Suprapubic skin (tissue), 4 donors: ENCODE data around the gene GPR45.

Experiments
- CTCF ChIP-seq, 2 donors: fragments of 200-600 bp in 1 of 2; fragments of 450-650 bp in 1 of 2; sonication (generic) in 1 of 2; IDR thresholded peaks; one replicate each; pipeline ENCODE4 v1.5.1; 2016 to 2019; ENCODE audit warnings: antibody characterized with exemption in 2 of 2, mild to moderate bottlenecking in 1 of 2, moderate library complexity in 1 of 2
- EP300 ChIP-seq: sonication (generic); formaldehyde crosslinking; IDR thresholded peaks from one replicate; pipeline ENCODE4 v1.6.1; 2017; ENCODE audit warnings: antibody characterized with exemption
- POLR2A ChIP-seq, 2 donors: fragments of 450-650 bp; IDR thresholded peaks; one replicate each; pipeline ENCODE4 v1.6.1; 2017; ENCODE audit warnings: antibody characterized with exemption in 2 of 2, mild to moderate bottlenecking in 2 of 2, moderate library complexity in 2 of 2
- POLR2AphosphoS5 ChIP-seq, 3 donors: sonication (generic); formaldehyde crosslinking; IDR thresholded peaks; one replicate each; pipeline ENCODE4 v1.6.1; 2017; ENCODE audit warnings: antibody characterized with exemption in 3 of 3

DNA sequence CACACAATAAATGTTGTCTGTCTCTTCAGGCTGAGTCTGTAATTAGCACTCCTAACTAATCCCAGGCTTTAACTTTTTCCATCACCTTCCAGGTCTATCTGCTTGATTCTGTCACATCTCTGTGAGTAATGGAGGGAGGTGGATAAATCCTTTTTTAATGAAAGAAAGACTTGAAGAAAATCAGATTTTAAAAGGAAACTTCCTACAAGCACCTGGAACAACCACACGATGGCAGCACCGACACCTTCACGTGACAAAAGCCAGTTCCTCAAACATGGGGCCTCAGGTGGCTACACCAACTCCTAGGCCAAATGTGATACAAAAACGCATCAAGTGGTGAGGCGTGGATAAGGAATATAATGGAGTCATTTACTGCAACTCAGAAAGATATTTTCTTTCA lies 46.1 kb downstream of the GPR45 start:
- no peak for TF ChIP-seq EP300
- no peak for TF ChIP-seq POLR2A (IDR thresholded peaks at IDR 0.05)
- no peak for TF ChIP-seq CTCF (IDR thresholded peaks at IDR 0.05)
- TF ChIP-seq POLR2AphosphoS5 (IDR thresholded peaks at IDR 0.05) = no peak
